ENCODE results near the gene INPP4A. TPM values are rescaled to one million over a fixed set of nuclear protein-coding genes. Genes with fewer than 3 reads are reported as not detected.
A peak's percentile ranks its signal among the peaks of the same experiment; 100 is the strongest.

The INPP4A gene
- total and polyA plus RNA-seq, 2 of the 13 experiments (the other 11 are each of a cell fraction or from before 2014, with no cell fraction given) = 10.1 to 10.9 TPM

DNA sequence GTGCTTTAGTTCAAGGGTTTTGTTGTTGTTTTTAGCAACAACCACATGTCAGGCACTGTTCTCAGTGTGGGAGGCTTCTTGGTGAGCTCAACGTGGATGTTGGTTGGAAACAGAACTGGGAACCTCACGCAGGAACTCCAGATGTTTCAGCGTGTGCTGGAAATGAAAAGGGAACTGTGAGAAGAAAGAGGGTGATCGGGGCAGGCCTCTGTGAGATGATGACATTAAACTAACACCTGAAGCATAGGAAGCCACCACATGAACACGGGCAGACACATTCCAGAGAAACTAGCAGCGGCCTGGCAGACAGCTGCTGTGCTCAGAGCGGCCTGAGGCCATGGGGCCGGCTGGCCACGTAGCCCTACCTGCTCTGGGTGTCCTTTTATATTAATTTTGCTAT is 97.2 kb downstream of the INPP4A start:
- H3K27me3 ChIP-seq (ENCODE audit: control insufficient read depth in 1 of 2, insufficient read depth in 2 of 2, low read length in 2 of 2) = no peaks in the 10 kb centered on the region
- ATAC-seq (no peak), FAIRE-seq (no peak), DNase-seq (ENCODE audit: low spot score) (no peak)
- ChIA-PET CTCF (ENCODE audit: low intra/inter-chr PET ratio, low total read pairs) (no interaction called here), POLR2A (no interaction called here)
- 96% methylated on average over 9 of the region's 9 CpGs for WGBS (ENCODE audit: low lambda C conversion rate)
- TF ChIP-seq, protein P1, sequence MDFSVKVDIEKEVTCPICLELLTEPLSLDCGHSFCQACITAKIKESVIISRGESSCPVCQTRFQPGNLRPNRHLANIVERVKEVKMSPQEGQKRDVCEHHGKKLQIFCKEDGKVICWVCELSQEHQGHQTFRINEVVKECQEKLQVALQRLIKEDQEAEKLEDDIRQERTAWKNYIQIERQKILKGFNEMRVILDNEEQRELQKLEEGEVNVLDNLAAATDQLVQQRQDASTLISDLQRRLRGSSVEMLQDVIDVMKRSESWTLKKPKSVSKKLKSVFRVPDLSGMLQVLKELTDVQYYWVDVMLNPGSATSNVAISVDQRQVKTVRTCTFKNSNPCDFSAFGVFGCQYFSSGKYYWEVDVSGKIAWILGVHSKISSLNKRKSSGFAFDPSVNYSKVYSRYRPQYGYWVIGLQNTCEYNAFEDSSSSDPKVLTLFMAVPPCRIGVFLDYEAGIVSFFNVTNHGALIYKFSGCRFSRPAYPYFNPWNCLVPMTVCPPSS (IDR thresholded peaks at IDR 0.05) = no peak
- TF ChIP-seq, protein P2, sequence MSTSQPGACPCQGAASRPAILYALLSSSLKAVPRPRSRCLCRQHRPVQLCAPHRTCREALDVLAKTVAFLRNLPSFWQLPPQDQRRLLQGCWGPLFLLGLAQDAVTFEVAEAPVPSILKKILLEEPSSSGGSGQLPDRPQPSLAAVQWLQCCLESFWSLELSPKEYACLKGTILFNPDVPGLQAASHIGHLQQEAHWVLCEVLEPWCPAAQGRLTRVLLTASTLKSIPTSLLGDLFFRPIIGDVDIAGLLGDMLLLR (CRISPR knock-in tag; IDR thresholded peaks at IDR 0.05) = 0 out of 2 replicates have a peak, but pooled peaks have one; percentile 31
- TF ChIP-seq, protein P3, sequence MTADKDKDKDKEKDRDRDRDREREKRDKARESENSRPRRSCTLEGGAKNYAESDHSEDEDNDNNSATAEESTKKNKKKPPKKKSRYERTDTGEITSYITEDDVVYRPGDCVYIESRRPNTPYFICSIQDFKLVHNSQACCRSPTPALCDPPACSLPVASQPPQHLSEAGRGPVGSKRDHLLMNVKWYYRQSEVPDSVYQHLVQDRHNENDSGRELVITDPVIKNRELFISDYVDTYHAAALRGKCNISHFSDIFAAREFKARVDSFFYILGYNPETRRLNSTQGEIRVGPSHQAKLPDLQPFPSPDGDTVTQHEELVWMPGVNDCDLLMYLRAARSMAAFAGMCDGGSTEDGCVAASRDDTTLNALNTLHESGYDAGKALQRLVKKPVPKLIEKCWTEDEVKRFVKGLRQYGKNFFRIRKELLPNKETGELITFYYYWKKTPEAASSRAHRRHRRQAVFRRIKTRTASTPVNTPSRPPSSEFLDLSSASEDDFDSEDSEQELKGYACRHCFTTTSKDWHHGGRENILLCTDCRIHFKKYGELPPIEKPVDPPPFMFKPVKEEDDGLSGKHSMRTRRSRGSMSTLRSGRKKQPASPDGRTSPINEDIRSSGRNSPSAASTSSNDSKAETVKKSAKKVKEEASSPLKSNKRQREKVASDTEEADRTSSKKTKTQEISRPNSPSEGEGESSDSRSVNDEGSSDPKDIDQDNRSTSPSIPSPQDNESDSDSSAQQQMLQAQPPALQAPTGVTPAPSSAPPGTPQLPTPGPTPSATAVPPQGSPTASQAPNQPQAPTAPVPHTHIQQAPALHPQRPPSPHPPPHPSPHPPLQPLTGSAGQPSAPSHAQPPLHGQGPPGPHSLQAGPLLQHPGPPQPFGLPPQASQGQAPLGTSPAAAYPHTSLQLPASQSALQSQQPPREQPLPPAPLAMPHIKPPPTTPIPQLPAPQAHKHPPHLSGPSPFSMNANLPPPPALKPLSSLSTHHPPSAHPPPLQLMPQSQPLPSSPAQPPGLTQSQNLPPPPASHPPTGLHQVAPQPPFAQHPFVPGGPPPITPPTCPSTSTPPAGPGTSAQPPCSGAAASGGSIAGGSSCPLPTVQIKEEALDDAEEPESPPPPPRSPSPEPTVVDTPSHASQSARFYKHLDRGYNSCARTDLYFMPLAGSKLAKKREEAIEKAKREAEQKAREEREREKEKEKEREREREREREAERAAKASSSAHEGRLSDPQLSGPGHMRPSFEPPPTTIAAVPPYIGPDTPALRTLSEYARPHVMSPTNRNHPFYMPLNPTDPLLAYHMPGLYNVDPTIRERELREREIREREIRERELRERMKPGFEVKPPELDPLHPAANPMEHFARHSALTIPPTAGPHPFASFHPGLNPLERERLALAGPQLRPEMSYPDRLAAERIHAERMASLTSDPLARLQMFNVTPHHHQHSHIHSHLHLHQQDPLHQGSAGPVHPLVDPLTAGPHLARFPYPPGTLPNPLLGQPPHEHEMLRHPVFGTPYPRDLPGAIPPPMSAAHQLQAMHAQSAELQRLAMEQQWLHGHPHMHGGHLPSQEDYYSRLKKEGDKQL (CRISPR knock-in tag; IDR thresholded peaks at IDR 0.05; ENCODE audit: low read depth) = no peak
- no peak for TF ChIP-seq MATR3 (CRISPR knock-in tag; IDR thresholded peaks at IDR 0.05)
- TF ChIP-seq ZFP37 (CRISPR knock-in tag; IDR thresholded peaks at IDR 0.05; ENCODE audit: borderline replicate concordance) = no peak
- TF ChIP-seq, protein P4, sequence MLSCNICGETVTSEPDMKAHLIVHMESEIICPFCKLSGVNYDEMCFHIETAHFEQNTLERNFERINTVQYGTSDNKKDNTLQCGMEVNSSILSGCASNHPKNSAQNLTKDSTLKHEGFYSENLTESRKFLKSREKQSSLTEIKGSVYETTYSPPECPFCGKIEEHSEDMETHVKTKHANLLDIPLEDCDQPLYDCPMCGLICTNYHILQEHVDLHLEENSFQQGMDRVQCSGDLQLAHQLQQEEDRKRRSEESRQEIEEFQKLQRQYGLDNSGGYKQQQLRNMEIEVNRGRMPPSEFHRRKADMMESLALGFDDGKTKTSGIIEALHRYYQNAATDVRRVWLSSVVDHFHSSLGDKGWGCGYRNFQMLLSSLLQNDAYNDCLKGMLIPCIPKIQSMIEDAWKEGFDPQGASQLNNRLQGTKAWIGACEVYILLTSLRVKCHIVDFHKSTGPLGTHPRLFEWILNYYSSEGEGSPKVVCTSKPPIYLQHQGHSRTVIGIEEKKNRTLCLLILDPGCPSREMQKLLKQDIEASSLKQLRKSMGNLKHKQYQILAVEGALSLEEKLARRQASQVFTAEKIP (CRISPR knock-in tag; IDR thresholded peaks at IDR 0.05; ENCODE audit: borderline replicate concordance) = no peak
- H3K4me3 ChIP-seq (replicated peaks in 1 of 3; ENCODE audit: insufficient read depth in 1 of 3, low read depth in 2 of 3, low read length in 3 of 3) = no peak overlapping the region
- in situ Hi-C loops (cut with HindIII; ENCODE audit: extremely low pct_ligation_motif_present, low pct_unique_long_range_greater_than_20kb) (no loop called here), intact Hi-C loops (cut with micrococcal nuclease; ENCODE audit: unreplicated experiment) (no loop called here)
- no peaks in the 10 kb centered on the region for H3K79me2 ChIP-seq (ENCODE audit: insufficient read depth, low read length)
- no peaks in the 10 kb centered on the region for H4K20me1 ChIP-seq (ENCODE audit: insufficient read depth, low read length)
- no peak overlapping the region for H2AFZ ChIP-seq (ENCODE audit: low read length)
- no peak overlapping the region for H3K9ac ChIP-seq (ENCODE audit: insufficient read depth, low read depth, low read length)
- H3K4me2 ChIP-seq (ENCODE audit: low read depth, low read length) = no peak overlapping the region
- H3K36me3 ChIP-seq (replicated peaks in 1 of 2; ENCODE audit: control insufficient read depth in 1 of 2, insufficient read depth in 2 of 2, low read length in 2 of 2) = peaks cover 14 to 40% of the 10 kb centered on the region in 2 experiments; a peak in 4 of 5 replicates
- H3K4me1 ChIP-seq (ENCODE audit: insufficient read depth, low read length) = no peaks in the 10 kb centered on the region
- no peaks in the 10 kb centered on the region for H3K9me3 ChIP-seq (ENCODE audit: low read length)
- BruUV-seq (replicated peaks) = no TSS peak
- H3K27ac ChIP-seq (ENCODE audit: extremely low read length, insufficient read depth, low read length) = no peak overlapping the region
